Bronchial epithelial cell (primary cell): ENCODE data around the gene MFSD8. TPM values are rescaled to one million over a fixed set of nuclear protein-coding genes. Genes with fewer than 3 reads are reported as not detected.
A peak's percentile ranks its signal among the peaks of the same experiment; 100 is the strongest.

ENCODE experiments used
- DNase-seq: peaks from one replicate; pipeline ENCODE4 v3.0.0-alpha.2; 2010; ENCODE audit warnings: low read depth
- FAIRE-seq: peaks from 2 replicates; lab custom pipeline; 2011; peaks lifted over from hg19 to GRCh38; lab: Jason Lieb, UNC
- H3K27me3 ChIP-seq: 2 replicates; pipeline ENCODE4 v1.5.1; 2011; ENCODE audit warnings: low read length; ENCODE audit not compliant: control insufficient read depth, insufficient read depth
- H3K36me3 ChIP-seq: 2 replicates; pipeline ENCODE4 v1.5.1; 2011; ENCODE audit warnings: low read length; ENCODE audit not compliant: control insufficient read depth, insufficient read depth
- H3K4me3 ChIP-seq: 2 replicates; pipeline ENCODE4 v1.5.1; 2011; ENCODE audit warnings: mild to moderate bottlenecking, low read depth, low read length, control low read depth
- total RNA-seq: library from RNA; depleted of rRNA; stranded (reverse); fragments of >200 nt; gene quantifications from 2 replicates; pipeline ENCODE4 v1.2.1, GENCODE V29; 2014
- TF ChIP-seq, protein P1 (sequence below): IDR thresholded peaks from 2 replicates; pipeline ENCODE4 v1.5.1; 2011; ENCODE audit warnings: mild to moderate bottlenecking, moderate library complexity, low read length, control low read depth, inconsistent platforms; ENCODE audit not compliant: insufficient read depth, severe bottlenecking

MFSD8 gene
- total RNA-seq, 1 donor from 2014 or later: 13.7 TPM

DNA sequence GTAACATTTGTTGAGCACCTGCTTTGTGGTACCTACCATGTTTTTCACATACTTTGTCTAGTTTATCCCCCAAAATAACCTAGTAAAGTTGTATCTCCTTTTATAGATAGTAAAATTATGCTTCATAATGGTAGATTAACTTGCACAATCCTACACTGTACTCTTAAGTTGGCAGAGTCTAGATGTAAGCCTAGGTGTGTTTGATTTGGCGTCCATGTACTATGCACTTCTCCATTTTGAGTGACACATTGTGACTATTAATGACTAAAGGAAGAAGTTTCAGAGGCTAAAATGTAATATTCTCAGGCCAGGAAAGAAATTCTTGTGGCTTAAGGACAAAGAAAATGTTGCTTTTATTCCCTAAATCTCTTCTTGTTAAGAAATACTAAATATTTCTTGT is 68.9 kb downstream of the MFSD8 start:
- DNase-seq: no peak
- H3K27me3 ChIP-seq: no peaks in the 10 kb centered on the region
- TF ChIP-seq, protein P1, sequence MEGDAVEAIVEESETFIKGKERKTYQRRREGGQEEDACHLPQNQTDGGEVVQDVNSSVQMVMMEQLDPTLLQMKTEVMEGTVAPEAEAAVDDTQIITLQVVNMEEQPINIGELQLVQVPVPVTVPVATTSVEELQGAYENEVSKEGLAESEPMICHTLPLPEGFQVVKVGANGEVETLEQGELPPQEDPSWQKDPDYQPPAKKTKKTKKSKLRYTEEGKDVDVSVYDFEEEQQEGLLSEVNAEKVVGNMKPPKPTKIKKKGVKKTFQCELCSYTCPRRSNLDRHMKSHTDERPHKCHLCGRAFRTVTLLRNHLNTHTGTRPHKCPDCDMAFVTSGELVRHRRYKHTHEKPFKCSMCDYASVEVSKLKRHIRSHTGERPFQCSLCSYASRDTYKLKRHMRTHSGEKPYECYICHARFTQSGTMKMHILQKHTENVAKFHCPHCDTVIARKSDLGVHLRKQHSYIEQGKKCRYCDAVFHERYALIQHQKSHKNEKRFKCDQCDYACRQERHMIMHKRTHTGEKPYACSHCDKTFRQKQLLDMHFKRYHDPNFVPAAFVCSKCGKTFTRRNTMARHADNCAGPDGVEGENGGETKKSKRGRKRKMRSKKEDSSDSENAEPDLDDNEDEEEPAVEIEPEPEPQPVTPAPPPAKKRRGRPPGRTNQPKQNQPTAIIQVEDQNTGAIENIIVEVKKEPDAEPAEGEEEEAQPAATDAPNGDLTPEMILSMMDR: no peak
- H3K36me3 ChIP-seq: peaks cover 1% of the 10 kb centered on the region
- no peak overlapping the region for H3K4me3 ChIP-seq
- FAIRE-seq: no peak

DNA sequence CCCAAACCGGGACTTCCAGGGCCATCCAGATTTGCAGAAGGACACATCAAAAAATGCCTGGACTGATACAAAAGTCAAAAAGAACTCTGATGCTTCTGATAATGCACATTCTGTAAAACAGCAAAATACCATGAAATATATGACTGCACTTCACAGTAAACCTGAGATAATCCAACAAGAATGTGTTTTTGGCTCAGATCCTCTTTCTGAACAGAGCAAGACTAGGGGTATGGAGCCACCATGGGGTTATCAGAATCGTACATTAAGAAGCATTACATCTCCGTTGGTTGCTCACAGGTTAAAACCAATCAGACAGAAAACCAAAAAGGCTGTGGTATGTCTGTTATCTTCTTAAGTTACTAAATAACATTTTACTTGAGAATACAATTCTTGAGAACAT is 75.1 kb downstream of the MFSD8 start:
- FAIRE-seq (no peak), DNase-seq (no peak)
- TF ChIP-seq, protein P1: no peak
- peaks cover 1% of the 10 kb centered on the region for H3K36me3 ChIP-seq
- no peak overlapping the region for H3K4me3 ChIP-seq
- no peaks in the 10 kb centered on the region for H3K27me3 ChIP-seq

DNA sequence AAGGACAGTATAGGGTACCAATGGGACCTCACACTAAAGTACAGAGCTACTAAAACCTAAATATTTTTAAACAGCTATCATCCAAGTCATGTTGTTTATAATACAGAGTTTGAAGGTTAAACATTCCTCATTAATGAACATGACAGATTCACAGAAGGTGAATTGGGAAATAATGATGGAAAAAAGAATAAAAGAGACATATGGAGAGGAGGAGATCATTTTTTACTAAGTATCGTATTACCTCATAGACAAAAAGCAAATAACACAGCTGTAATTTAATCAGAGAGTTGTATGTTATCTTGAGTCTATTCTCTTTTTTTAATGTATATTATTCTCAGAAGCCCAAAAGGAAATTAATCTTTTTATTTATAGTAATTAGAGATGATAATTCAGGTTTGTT is 76.4 kb downstream of the MFSD8 start:
- Histone ChIP-seq H3K36me3 (no peaks in the 10 kb centered on the region), H3K27me3 (no peaks in the 10 kb centered on the region), H3K4me3 (no peak overlapping the region)
- DNase-seq (no peak), FAIRE-seq (no peak)
- TF ChIP-seq, protein P1: no peak

DNA sequence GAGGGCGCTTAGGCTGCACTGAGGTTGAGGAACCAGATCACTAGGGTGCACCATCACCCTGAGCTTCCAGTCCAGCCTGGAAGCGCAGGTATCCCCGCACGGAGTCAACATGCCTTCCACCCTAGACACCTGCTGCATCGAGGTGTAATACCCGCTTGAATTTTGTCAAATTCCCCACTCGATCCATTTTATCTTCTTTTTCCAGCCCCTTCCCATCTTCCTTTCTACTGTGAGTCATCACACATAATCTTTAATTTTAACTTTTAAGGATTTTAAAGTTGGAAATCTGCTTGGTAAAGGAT is 83.5 kb downstream of the MFSD8 start:
- no peak for FAIRE-seq
- Histone ChIP-seq H3K4me3 (peak overlapping the region; percentile 93), H3K36me3 (no peaks in the 10 kb centered on the region), H3K27me3 (no peaks in the 10 kb centered on the region)
- TF ChIP-seq, protein P1: peak; percentile 30
- no peak for DNase-seq

- no peaks in the 10 kb centered on the region for H3K36me3 ChIP-seq
- peak within 1 kb of the TSS; percentile 93 for H3K4me3 ChIP-seq
- peak; percentile 90 for DNase-seq
- FAIRE-seq: no peak
- no peaks in the 10 kb centered on the region for H3K27me3 ChIP-seq
- TF ChIP-seq, protein P1: no peak
These were observed 84.0 kb downstream of the MFSD8 start, which contains the start of gene PLK4 for GRCh38 chr4:127880763-127881562. TSS of gene PLK4 (plus strand) at chr4:127880893. CDS start at chr4:127881135, 242 bp downstream.
